OCI-LY1 (cell line): ENCODE data around the gene ATAD5.

Experiments used
- H2AFZ ChIP-seq: fragments of 200-600 bp; sonication (generic), shearing (Covaris generic); 2 replicates; pipeline ENCODE4 v1.6.0; 2014; ENCODE audit warnings: antibody characterized with exemption, mild to moderate bottlenecking, low read length
- H3F3A ChIP-seq: fragments of 200-600 bp; sonication (generic), shearing (Covaris generic); 2 replicates; pipeline ENCODE4 v1.6.0; 2014; ENCODE audit warnings: mild to moderate bottlenecking, antibody characterized with exemption, low read length, moderate library complexity; ENCODE audit not compliant: insufficient read depth
- H3K27ac ChIP-seq: fragments of 200-600 bp; sonication (generic); 2 replicates; pipeline ENCODE4 v1.5.1; 2014; ENCODE audit warnings: low read length, mixed run types, mild to moderate bottlenecking, low read depth; ENCODE audit not compliant: poor library complexity, severe bottlenecking
- H3K27me3 ChIP-seq: fragments of 200-600 bp; sonication (generic); 2 replicates; pipeline ENCODE4 v1.6.0; 2014; ENCODE audit warnings: antibody characterized with exemption, mild to moderate bottlenecking, low read length, moderate library complexity; ENCODE audit not compliant: insufficient read depth
- H3K36me3 ChIP-seq: fragments of 200-600 bp; sonication (generic); 2 replicates; pipeline ENCODE4 v1.6.1; 2014; ENCODE audit warnings: mild to moderate bottlenecking, antibody characterized with exemption, low read length, moderate library complexity, mixed read lengths; ENCODE audit not compliant: insufficient read depth
- H3K4me1 ChIP-seq: fragments of 200-600 bp; sonication (generic); 2 replicates; pipeline ENCODE4 v1.5.1; 2014; ENCODE audit warnings: mild to moderate bottlenecking, low read length, moderate library complexity; ENCODE audit not compliant: insufficient read depth, severe bottlenecking
- H3K4me2 ChIP-seq: fragments of 200-600 bp; sonication (generic), shearing (Covaris generic); 2 replicates; pipeline ENCODE4 v1.6.1; 2014; ENCODE audit warnings: low read length
- H3K4me3 ChIP-seq: fragments of 200-600 bp; sonication (generic); 2 replicates; pipeline ENCODE4 v1.5.1; 2014; ENCODE audit warnings: low read length, low read depth, mild to moderate bottlenecking, mixed read lengths; ENCODE audit not compliant: poor library complexity, severe bottlenecking
- H3K79me2 ChIP-seq: fragments of 200-600 bp; shearing (Covaris generic); 2 replicates; pipeline ENCODE4 v1.6.1; 2016; ENCODE audit warnings: mixed run types, low read length, mixed read lengths; ENCODE audit not compliant: insufficient read depth
- H3K9ac ChIP-seq: fragments of 200-600 bp; sonication (generic), shearing (Covaris generic); 2 replicates; pipeline ENCODE4 v1.6.1; 2014; ENCODE audit warnings: mild to moderate bottlenecking, low read length, mixed read lengths
- H3K9me2 ChIP-seq: fragments of 200-600 bp; sonication (generic), shearing (Covaris generic); 2 replicates; pipeline ENCODE4 v1.6.1; 2014; ENCODE audit warnings: low read depth, mild to moderate bottlenecking, low read length, mixed read lengths
- H3K9me3 ChIP-seq: fragments of 200-600 bp; shearing (Covaris generic); 2 replicates; pipeline ENCODE4 v1.6.1; 2014; ENCODE audit warnings: low read length, mixed read lengths
- H4K20me1 ChIP-seq: fragments of 200-600 bp; sonication (generic), shearing (Covaris generic); 2 replicates; pipeline ENCODE4 v1.6.0; 2016; ENCODE audit warnings: mild to moderate bottlenecking, low read length; ENCODE audit not compliant: insufficient read depth
- EZH2 ChIP-seq: fragments of 200-600 bp; sonication (generic), shearing (Covaris generic); IDR thresholded peaks from 2 replicates; pipeline ENCODE4 v1.8.0; 2017; ENCODE audit warnings: borderline replicate concordance, mixed run types, mild to moderate bottlenecking, antibody characterized with exemption, low read length, moderate library complexity, mixed read lengths
- TF ChIP-seq, protein P1 (sequence below): fragments of 200-600 bp; sonication (generic), shearing (Covaris generic); IDR thresholded peaks from 2 replicates; pipeline ENCODE4 v1.5.1; 2017; ENCODE audit warnings: mild to moderate bottlenecking, antibody characterized with exemption, low read length, moderate library complexity, mixed read lengths

ATAD5 gene

DNA sequence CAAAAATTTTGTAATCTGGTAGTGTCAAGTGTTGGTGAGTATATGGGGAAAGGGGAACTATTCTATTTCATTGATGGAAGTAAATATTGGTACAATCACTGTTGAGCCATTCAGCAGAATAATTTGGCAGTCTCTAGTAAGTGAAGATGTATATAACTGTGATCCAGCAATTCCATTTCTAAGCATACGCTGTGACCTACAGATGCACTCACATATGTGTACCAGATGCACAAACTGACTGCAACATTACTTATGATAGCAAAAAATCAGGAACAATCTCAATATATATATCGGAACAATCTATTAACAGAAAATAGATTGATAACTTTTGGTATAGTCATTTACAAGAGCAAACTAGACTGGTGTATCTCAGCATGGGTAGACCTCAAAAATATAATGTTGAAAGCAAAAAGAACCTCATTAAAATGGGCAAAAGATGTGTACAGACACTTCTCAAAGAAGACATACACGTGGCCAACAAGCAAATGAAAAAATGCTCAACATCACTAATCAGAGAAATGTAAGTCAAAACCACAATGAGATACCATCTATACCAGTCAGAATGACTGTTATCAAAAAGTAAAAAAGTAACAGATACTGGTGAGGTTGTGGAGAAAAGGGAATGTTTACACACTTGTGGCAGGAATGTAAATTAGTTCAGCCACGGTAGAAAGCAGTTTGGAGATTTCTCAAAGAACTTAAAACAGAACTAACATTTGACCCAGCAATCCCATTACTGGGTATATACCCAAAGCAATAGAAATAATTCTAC is 110.7 kb downstream of the ATAD5 start:
- Histone ChIP-seq H4K20me1 (no peaks in the 10 kb centered on the region), H3K27ac (no peak overlapping the region), H3K9me2 (no peaks in the 10 kb centered on the region), H3K36me3 (no peaks in the 10 kb centered on the region), H3K9me3 (no peaks in the 10 kb centered on the region), H3F3A (no peaks in the 10 kb centered on the region), H2AFZ (no peak overlapping the region), H3K9ac (no peak overlapping the region), H3K4me1 (peaks cover 16% of the 10 kb centered on the region), H3K4me3 (no peak overlapping the region), H3K79me2 (no peaks in the 10 kb centered on the region), H3K4me2 (no peak overlapping the region), H3K27me3 (no peaks in the 10 kb centered on the region)
- TF ChIP-seq, protein P1, sequence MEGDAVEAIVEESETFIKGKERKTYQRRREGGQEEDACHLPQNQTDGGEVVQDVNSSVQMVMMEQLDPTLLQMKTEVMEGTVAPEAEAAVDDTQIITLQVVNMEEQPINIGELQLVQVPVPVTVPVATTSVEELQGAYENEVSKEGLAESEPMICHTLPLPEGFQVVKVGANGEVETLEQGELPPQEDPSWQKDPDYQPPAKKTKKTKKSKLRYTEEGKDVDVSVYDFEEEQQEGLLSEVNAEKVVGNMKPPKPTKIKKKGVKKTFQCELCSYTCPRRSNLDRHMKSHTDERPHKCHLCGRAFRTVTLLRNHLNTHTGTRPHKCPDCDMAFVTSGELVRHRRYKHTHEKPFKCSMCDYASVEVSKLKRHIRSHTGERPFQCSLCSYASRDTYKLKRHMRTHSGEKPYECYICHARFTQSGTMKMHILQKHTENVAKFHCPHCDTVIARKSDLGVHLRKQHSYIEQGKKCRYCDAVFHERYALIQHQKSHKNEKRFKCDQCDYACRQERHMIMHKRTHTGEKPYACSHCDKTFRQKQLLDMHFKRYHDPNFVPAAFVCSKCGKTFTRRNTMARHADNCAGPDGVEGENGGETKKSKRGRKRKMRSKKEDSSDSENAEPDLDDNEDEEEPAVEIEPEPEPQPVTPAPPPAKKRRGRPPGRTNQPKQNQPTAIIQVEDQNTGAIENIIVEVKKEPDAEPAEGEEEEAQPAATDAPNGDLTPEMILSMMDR = no peak
- no peak for TF ChIP-seq EZH2
